Kidney epithelial cell (primary cell): ENCODE measurements around the gene SUCLG2. TPM values are rescaled to one million over a fixed set of nuclear protein-coding genes. Genes with fewer than 3 reads are reported as not detected.

Source experiments
- DNase-seq: peaks from one replicate; pipeline ENCODE4 v3.0.0-alpha.2; 2010; ENCODE audit warnings: low read depth
- H3K27me3 ChIP-seq: 2 replicates; pipeline ENCODE4 v1.6.0; 2011; ENCODE audit warnings: low read length; ENCODE audit not compliant: control insufficient read depth, insufficient read depth
- H3K36me3 ChIP-seq: 2 replicates; pipeline ENCODE4 v1.5.1; 2011; ENCODE audit warnings: low read length; ENCODE audit not compliant: control insufficient read depth, insufficient read depth
- H3K4me3 ChIP-seq: 2 replicates; pipeline ENCODE4 v1.5.1; 2011; ENCODE audit warnings: low read depth, mild to moderate bottlenecking, control low read depth, low read length
- total RNA-seq: library from RNA; depleted of rRNA; stranded (reverse); fragments of >200 nt; gene quantifications from 2 replicates; pipeline ENCODE4 v1.2.3, GENCODE V29; 2015
- TF ChIP-seq, protein P1 (sequence below): IDR thresholded peaks from 2 replicates; pipeline ENCODE4 v1.5.1; 2011; ENCODE audit warnings: mild to moderate bottlenecking, moderate library complexity, low read length, control low read depth, inconsistent platforms; ENCODE audit not compliant: insufficient read depth, poor library complexity, severe bottlenecking

SUCLG2 gene
- total RNA-seq, 1 donor from 2014 or later, result 38.1 TPM

DNA sequence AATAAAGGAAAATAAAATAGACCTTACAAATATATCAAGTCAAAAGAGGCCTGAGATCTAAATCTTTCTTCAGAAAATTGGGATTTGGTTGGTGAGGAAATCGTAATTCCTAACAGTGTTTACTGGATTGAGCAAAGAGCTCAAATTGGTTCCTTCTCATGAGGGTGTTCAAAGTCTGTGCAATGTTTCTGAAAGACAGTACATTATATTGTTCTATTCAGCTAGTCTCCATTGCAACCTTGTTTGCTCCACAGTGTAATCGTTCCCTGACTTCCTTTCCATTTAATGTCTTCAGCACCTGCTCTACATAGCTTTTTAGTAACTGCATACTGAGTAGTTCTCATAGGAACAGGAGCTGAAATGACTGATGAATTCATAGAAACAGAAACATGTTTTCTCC lies 326.8 kb downstream of the SUCLG2 start:
- H3K36me3 ChIP-seq, result no peaks in the 10 kb centered on the region
- TF ChIP-seq, protein P1, sequence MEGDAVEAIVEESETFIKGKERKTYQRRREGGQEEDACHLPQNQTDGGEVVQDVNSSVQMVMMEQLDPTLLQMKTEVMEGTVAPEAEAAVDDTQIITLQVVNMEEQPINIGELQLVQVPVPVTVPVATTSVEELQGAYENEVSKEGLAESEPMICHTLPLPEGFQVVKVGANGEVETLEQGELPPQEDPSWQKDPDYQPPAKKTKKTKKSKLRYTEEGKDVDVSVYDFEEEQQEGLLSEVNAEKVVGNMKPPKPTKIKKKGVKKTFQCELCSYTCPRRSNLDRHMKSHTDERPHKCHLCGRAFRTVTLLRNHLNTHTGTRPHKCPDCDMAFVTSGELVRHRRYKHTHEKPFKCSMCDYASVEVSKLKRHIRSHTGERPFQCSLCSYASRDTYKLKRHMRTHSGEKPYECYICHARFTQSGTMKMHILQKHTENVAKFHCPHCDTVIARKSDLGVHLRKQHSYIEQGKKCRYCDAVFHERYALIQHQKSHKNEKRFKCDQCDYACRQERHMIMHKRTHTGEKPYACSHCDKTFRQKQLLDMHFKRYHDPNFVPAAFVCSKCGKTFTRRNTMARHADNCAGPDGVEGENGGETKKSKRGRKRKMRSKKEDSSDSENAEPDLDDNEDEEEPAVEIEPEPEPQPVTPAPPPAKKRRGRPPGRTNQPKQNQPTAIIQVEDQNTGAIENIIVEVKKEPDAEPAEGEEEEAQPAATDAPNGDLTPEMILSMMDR, result no peak
- no peaks in the 10 kb centered on the region for H3K27me3 ChIP-seq
- no peak for DNase-seq
- H3K4me3 ChIP-seq, result no peak overlapping the region

DNA sequence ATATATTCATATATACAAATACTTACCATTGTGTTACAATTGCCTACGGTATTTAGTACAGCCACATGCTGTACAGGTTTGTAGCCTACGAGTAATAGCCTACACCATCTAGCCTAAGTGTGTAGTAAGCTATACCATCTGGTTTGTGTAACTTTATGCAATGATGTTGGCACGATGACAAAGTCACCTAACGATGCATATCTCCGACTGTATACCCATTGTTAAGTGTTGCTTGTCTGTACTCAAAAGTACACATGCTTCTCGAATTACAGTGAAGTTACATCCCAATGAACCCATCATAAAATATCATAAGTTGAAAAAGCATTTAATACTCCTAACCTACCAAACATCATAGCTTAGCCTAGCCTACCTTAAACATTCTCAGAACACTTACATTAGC lies 329.2 kb downstream of the SUCLG2 start:
- no peak for DNase-seq
- Histone ChIP-seq H3K36me3 (no peaks in the 10 kb centered on the region), H3K4me3 (no peak overlapping the region), H3K27me3 (no peaks in the 10 kb centered on the region)
- TF ChIP-seq, protein P1, result no peak
